Stimulated activated CD4-positive, alpha-beta T cell treated with anti-CD3 and anti-CD28 coated beads, Interleukin-4, amount 100 ng/mL, for 1 hour (primary cell): ENCODE data around the gene THUMPD1.

Source experiments
- DNase-seq: peaks from one replicate; pipeline ENCODE4 v3.0.0-alpha.2; 2020

The THUMPD1 gene

GRCh38 chr16:20689668-20690067 lies 52.0 kb downstream of the THUMPD1 start:
- no peak for DNase-seq

GRCh38 chr16:20683812-20684211 lies 57.8 kb downstream of the THUMPD1 start:
- DNase-seq: no peak
